ENCODE measurements around the gene KCNT2. TPM values are rescaled to one million over a fixed set of nuclear protein-coding genes. Genes with fewer than 3 reads are reported as not detected.

KCNT2 gene
- total RNA-seq, 1 experiment from 2014 or later = not detected

DNA sequence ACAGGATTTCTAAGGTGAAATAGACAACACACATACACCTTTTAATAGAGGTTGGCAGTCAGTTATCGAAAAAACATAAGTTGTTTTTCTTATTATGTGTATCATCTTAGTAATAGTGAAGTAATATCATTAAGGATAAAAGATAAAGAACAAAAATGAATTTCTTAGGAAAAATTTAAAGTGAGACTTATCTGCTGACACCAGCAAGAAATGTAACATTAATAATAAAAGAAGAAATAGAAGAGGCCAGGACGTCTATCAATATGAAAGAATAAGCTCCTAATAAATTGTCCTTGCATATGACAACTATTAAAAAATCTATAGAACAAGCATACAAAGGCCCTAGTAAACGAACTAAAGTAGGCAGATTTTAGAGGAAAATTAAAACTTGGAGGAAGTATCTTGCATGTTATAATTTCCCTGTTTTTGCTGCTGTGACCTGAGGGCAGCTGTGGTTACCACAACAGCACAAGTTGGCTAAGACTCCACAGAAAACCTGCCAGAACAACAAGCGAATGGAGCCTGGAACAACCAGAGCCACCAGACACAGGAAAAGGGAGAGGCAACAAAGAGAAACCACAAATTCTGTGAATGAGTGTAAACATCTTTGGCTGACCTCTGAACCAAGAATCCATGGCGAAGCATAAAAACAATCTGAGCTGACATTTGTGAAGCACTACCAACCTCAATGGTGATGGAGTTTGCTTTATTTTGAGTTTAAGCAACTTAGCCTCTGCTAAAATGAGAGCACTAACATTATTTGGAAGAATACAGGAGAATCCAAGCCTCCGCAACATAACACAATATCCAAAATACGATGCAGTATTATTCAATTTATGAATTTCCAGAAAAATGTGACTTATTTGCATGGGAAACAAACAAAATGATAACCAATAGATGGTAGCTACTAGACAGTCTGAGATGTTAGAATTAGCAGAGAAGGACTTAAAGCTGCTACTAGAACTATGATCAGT is 207.5 kb downstream of the KCNT2 start:
- Histone ChIP-seq H3K27ac (ENCODE audit: low read length) (no peak overlapping the region), H2AFZ (ENCODE audit: low read length) (no peak overlapping the region), H3K4me3 (ENCODE audit: low read length) (no peak overlapping the region), H3K4me2 (ENCODE audit: low read depth, low read length, poor library complexity, severe bottlenecking) (no peak overlapping the region), H4K20me1 (ENCODE audit: insufficient read depth, low read depth, low read length) (no peaks in the 10 kb centered on the region), H3K79me2 (ENCODE audit: low read length) (no peaks in the 10 kb centered on the region), H3K9me3 (ENCODE audit: low read length) (peaks cover 3% of the 10 kb centered on the region; the same call in 1 of the 2 replicates), H3K9me2 (replicated peaks; ENCODE audit: insufficient read depth, low read length) (no peaks in the 10 kb centered on the region), H3K36me3 (ENCODE audit: insufficient read depth, low read length) (no peaks in the 10 kb centered on the region), H3K27me3 (ENCODE audit: low read length) (no peaks in the 10 kb centered on the region), H3K4me1 (ENCODE audit: low read length) (no peaks in the 10 kb centered on the region), H3K9ac (ENCODE audit: low read length) (no peak overlapping the region)
- DNase-seq = no peak

DNA sequence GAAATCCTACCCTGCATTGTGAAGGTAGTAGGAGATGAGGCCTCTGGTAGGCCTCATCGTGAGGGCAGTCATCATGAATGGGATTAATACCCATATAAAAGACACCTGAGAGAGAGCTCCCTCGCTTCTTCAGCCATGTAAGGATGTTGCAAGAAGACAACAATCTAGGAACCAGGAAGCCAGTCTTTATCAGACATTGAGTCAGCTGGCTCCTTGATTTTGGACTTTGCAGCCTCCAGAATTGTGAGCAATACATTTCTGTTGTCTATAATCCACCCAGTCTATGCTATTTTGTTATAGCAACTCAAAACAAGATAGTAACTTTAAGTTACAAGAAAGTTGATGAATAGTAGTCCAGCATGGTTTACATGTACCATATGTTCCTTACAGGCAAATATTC is 208.5 kb downstream of the KCNT2 start:
- DNase-seq = no peak
- no peaks in the 10 kb centered on the region for H3K4me1 ChIP-seq (ENCODE audit: low read length)
- H3K27me3 ChIP-seq (ENCODE audit: low read length) = no peaks in the 10 kb centered on the region
- no peaks in the 10 kb centered on the region for H3K36me3 ChIP-seq (ENCODE audit: insufficient read depth, low read length)
- no peak overlapping the region for H2AFZ ChIP-seq (ENCODE audit: low read length)
- H3K27ac ChIP-seq (ENCODE audit: low read length) = no peak overlapping the region
- no peak overlapping the region for H3K9ac ChIP-seq (ENCODE audit: low read length)
- no peak overlapping the region for H3K4me2 ChIP-seq (ENCODE audit: low read depth, low read length, poor library complexity, severe bottlenecking)
- no peak overlapping the region for H3K4me3 ChIP-seq (ENCODE audit: low read length)
- H3K9me2 ChIP-seq (replicated peaks; ENCODE audit: insufficient read depth, low read length) = no peaks in the 10 kb centered on the region
- no peaks in the 10 kb centered on the region for H3K79me2 ChIP-seq (ENCODE audit: low read length)
- H3K9me3 ChIP-seq (ENCODE audit: low read length) = peaks cover 3% of the 10 kb centered on the region; the same call in 1 of the 2 replicates
- H4K20me1 ChIP-seq (ENCODE audit: insufficient read depth, low read depth, low read length) = no peaks in the 10 kb centered on the region

DNA sequence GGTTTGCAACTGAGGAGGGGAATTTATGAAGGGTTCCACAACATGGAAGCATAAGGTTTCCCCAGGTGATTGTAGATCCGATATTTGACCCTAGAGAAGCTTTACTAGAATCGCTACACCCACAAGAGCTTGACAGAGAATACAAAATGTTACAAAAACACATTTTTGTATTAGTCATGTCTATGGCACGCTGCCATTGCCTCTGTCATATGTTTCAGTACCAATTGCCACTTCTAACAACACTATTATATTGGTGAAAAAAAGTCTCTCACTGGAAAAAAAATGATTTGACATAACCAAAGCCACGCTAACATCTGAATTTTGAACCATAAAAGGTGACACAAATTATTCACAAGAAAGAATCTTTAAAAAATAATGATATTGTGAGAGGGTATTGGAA is 214.5 kb downstream of the KCNT2 start:
- no peaks in the 10 kb centered on the region for H3K36me3 ChIP-seq (ENCODE audit: insufficient read depth, low read length)
- H2AFZ ChIP-seq (ENCODE audit: low read length) = no peak overlapping the region
- no peak overlapping the region for H3K27ac ChIP-seq (ENCODE audit: low read length)
- no peaks in the 10 kb centered on the region for H4K20me1 ChIP-seq (ENCODE audit: insufficient read depth, low read depth, low read length)
- H3K4me3 ChIP-seq (ENCODE audit: low read length) = no peak overlapping the region
- no peaks in the 10 kb centered on the region for H3K9me3 ChIP-seq (ENCODE audit: low read length)
- H3K9ac ChIP-seq (ENCODE audit: low read length) = no peak overlapping the region
- no peak overlapping the region for H3K4me2 ChIP-seq (ENCODE audit: low read depth, low read length, poor library complexity, severe bottlenecking)
- H3K9me2 ChIP-seq (replicated peaks; ENCODE audit: insufficient read depth, low read length) = no peaks in the 10 kb centered on the region
- no peaks in the 10 kb centered on the region for H3K79me2 ChIP-seq (ENCODE audit: low read length)
- H3K4me1 ChIP-seq (ENCODE audit: low read length) = no peaks in the 10 kb centered on the region
- no peak for DNase-seq
- H3K27me3 ChIP-seq (ENCODE audit: low read length) = no peaks in the 10 kb centered on the region

DNA sequence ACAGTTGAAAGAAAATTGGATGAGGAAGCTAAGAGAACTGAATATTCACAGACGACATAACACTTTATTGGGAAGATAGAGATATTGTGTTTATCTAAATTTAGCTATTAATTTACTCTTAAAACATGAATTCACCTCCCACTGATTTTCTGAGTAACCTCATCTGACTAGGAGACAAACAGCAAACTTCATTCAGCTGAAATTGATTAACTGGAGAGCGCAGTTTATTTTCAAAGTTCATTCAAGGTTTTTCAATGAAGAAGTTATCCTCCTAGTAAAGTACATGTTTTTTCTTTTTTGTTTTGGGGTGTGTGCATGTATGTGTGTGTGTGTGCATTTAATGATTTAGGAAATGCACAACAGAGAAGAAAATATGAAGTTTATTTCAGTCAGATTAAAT is 215.0 kb downstream of the KCNT2 start:
- Histone ChIP-seq H3K27me3 (ENCODE audit: low read length) (no peaks in the 10 kb centered on the region), H3K36me3 (ENCODE audit: insufficient read depth, low read length) (no peaks in the 10 kb centered on the region), H2AFZ (ENCODE audit: low read length) (no peak overlapping the region), H3K4me2 (ENCODE audit: low read depth, low read length, poor library complexity, severe bottlenecking) (no peak overlapping the region), H3K79me2 (ENCODE audit: low read length) (no peaks in the 10 kb centered on the region), H3K4me1 (ENCODE audit: low read length) (no peaks in the 10 kb centered on the region), H3K9me3 (ENCODE audit: low read length) (no peaks in the 10 kb centered on the region), H3K27ac (ENCODE audit: low read length) (no peak overlapping the region), H4K20me1 (ENCODE audit: insufficient read depth, low read depth, low read length) (no peaks in the 10 kb centered on the region), H3K9ac (ENCODE audit: low read length) (no peak overlapping the region), H3K9me2 (replicated peaks; ENCODE audit: insufficient read depth, low read length) (no peaks in the 10 kb centered on the region), H3K4me3 (ENCODE audit: low read length) (no peak overlapping the region)
- DNase-seq = no peak

DNA sequence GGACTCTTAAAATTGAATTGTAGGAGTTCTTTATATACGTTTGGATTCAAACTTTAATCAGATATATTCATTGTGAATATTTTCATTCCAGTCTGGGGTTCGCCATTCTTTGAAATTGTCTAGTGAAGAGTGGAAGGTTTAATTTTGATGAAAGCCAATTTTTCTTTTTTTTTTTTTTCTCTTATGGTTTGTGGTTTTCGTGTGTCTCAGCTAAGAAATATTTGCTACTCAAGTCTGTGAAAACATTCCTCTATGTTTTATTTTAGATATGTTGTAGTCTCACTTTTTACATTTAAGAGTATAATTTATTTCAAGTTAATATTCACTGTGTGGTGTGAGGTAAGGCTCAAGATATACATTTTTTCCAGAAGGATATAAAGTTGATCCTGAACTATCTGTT is 220.5 kb downstream of the KCNT2 start:
- Histone ChIP-seq H3K4me2 (ENCODE audit: low read depth, low read length, poor library complexity, severe bottlenecking) (no peak overlapping the region), H4K20me1 (ENCODE audit: insufficient read depth, low read depth, low read length) (no peaks in the 10 kb centered on the region), H3K36me3 (ENCODE audit: insufficient read depth, low read length) (no peaks in the 10 kb centered on the region), H2AFZ (ENCODE audit: low read length) (no peak overlapping the region), H3K4me3 (ENCODE audit: low read length) (no peak overlapping the region), H3K9me2 (replicated peaks; ENCODE audit: insufficient read depth, low read length) (0 out of 2 replicates have a peak, but pooled peaks cover 3% of the 10 kb centered on the region), H3K79me2 (ENCODE audit: low read length) (no peaks in the 10 kb centered on the region), H3K27me3 (ENCODE audit: low read length) (no peaks in the 10 kb centered on the region), H3K9ac (ENCODE audit: low read length) (no peak overlapping the region), H3K4me1 (ENCODE audit: low read length) (no peaks in the 10 kb centered on the region), H3K9me3 (ENCODE audit: low read length) (peaks cover 4% of the 10 kb centered on the region; the same call in 1 of the 2 replicates), H3K27ac (ENCODE audit: low read length) (no peak overlapping the region)
- DNase-seq = no peak

DNA sequence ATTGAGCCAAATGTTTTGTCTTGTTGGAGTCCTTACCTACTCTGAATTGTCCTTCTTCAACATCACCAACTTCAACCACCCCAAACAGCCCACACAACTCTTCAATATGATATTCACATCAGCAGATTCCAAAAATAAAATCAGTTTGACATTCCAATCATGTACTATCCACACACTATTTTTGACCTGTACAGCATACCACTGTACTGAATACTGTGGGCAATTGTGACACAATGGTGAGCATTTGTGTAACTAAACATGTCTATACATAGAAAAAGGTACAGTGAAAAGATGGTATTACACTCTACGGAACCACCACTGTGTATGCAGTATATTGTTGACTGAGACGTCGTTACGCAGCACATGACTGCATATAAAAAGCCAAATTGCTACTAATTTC is 223.1 kb downstream of the KCNT2 start:
- Histone ChIP-seq H2AFZ (ENCODE audit: low read length) (no peak overlapping the region), H3K27ac (ENCODE audit: low read length) (no peak overlapping the region), H3K27me3 (ENCODE audit: low read length) (no peaks in the 10 kb centered on the region), H3K4me3 (ENCODE audit: low read length) (no peak overlapping the region), H3K79me2 (ENCODE audit: low read length) (no peaks in the 10 kb centered on the region), H3K9me3 (ENCODE audit: low read length) (peaks cover 4% of the 10 kb centered on the region; the same call in 1 of the 2 replicates), H3K4me2 (ENCODE audit: low read depth, low read length, poor library complexity, severe bottlenecking) (no peak overlapping the region), H3K9ac (ENCODE audit: low read length) (no peak overlapping the region), H3K4me1 (ENCODE audit: low read length) (no peaks in the 10 kb centered on the region), H3K36me3 (ENCODE audit: insufficient read depth, low read length) (no peaks in the 10 kb centered on the region), H4K20me1 (ENCODE audit: insufficient read depth, low read depth, low read length) (no peaks in the 10 kb centered on the region), H3K9me2 (replicated peaks; ENCODE audit: insufficient read depth, low read length) (0 out of 2 replicates have a peak, but pooled peaks cover 3% of the 10 kb centered on the region)
- DNase-seq = no peak

DNA sequence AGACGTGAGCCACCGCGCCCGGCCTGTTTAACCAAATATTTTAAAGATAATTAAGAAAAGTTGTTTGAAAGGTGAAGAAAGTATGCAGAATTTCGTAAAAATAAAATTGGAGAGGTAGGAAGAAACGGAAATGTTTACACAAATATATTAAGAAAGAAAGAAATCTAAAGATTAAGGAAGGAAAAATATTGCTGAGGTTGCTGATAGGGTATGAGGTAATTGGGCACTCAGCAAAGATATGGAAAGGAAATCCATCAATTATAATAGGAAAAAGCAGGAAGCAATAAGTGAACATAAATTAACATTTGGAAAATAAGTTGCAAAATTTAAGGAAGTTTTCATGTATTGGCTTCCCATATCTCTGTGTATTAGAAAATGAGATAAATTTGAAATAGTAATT is 225.9 kb downstream of the KCNT2 start:
- no peak overlapping the region for H3K9ac ChIP-seq (ENCODE audit: low read length)

DNA sequence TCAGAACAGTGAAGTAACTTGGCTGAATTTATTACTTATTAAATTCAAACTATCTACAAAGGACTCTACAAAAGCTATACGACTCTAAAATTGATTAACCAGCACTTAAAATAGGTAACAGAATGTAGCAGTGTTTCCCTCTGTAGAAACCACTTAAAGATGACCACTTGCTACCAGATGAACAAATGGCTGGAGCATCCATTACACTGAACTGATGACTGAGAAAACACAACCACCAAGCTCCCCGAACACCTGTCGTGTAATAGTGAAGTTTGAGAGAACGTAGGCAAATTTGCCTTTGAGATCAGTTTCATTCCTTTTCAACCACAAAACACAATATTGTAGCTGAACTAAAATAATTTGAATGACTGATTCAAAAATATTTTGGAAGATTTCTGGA is 226.7 kb downstream of the KCNT2 start:
- Histone ChIP-seq H3K4me2 (ENCODE audit: low read depth, low read length, poor library complexity, severe bottlenecking) (no peak overlapping the region), H3K9ac (ENCODE audit: low read length) (no peak overlapping the region), H2AFZ (ENCODE audit: low read length) (no peak overlapping the region), H3K4me1 (ENCODE audit: low read length) (no peaks in the 10 kb centered on the region), H3K27me3 (ENCODE audit: low read length) (no peaks in the 10 kb centered on the region), H3K79me2 (ENCODE audit: low read length) (no peaks in the 10 kb centered on the region), H3K27ac (ENCODE audit: low read length) (no peak overlapping the region), H3K4me3 (ENCODE audit: low read length) (no peak overlapping the region), H3K36me3 (ENCODE audit: insufficient read depth, low read length) (no peaks in the 10 kb centered on the region), H4K20me1 (ENCODE audit: insufficient read depth, low read depth, low read length) (no peaks in the 10 kb centered on the region), H3K9me2 (replicated peaks; ENCODE audit: insufficient read depth, low read length) (0 out of 2 replicates have a peak, but pooled peaks cover 3% of the 10 kb centered on the region), H3K9me3 (ENCODE audit: low read length) (no peaks in the 10 kb centered on the region)
- DNase-seq = no peak

More for the DNA sequence above, 225.9 kb downstream of the KCNT2 start:
- Histone ChIP-seq H3K79me2 (ENCODE audit: low read length) (no peaks in the 10 kb centered on the region), H3K36me3 (ENCODE audit: insufficient read depth, low read length) (no peaks in the 10 kb centered on the region), H3K9me3 (ENCODE audit: low read length) (peaks cover 2% of the 10 kb centered on the region; the same call in 1 of the 2 replicates), H3K27ac (ENCODE audit: low read length) (no peak overlapping the region), H3K9me2 (replicated peaks; ENCODE audit: insufficient read depth, low read length) (0 out of 2 replicates have a peak, but pooled peaks cover 3% of the 10 kb centered on the region), H3K4me1 (ENCODE audit: low read length) (no peaks in the 10 kb centered on the region), H3K4me2 (ENCODE audit: low read depth, low read length, poor library complexity, severe bottlenecking) (no peak overlapping the region), H3K4me3 (ENCODE audit: low read length) (no peak overlapping the region), H2AFZ (ENCODE audit: low read length) (no peak overlapping the region), H3K27me3 (ENCODE audit: low read length) (no peaks in the 10 kb centered on the region), H4K20me1 (ENCODE audit: insufficient read depth, low read depth, low read length) (no peaks in the 10 kb centered on the region)
- DNase-seq = no peak

Data from Karpas-422 (cell line).